ENCODE measurements around the gene SEC11C. TPM values are rescaled to one million over a fixed set of nuclear protein-coding genes. Genes with fewer than 3 reads are reported as not detected.

SEC11C gene
- total and polyA plus RNA-seq, 9 of the 15 experiments (the other 6 are each of a cell fraction or from before 2014, with no cell fraction given): 22.0 to 71.3 (median 36.5) TPM

GRCh38 chr18:59144483-59144882 lies 4.8 kb downstream of the SEC11C start:
- intact Hi-C loops (cut with micrococcal nuclease): no loop called here
- H3K4me3 ChIP-seq: no peak overlapping the region
- POLR2A ChIA-PET: no interaction called here

GRCh38 chr18:59145055-59145454 lies 5.4 kb downstream of the SEC11C start:
- intact Hi-C loops (cut with micrococcal nuclease) (no loop called here), in situ Hi-C loops (cut with MboI) (no loop called here)
- Histone ChIP-seq H3K27ac (ENCODE audit: extremely low read depth, low read depth, low read length) (no peak overlapping the region), H3K4me2 (ENCODE audit: insufficient read depth, low read length) (no peak overlapping the region), H4K20me1 (replicated peaks; ENCODE audit: control insufficient read depth, insufficient read depth, low read length) (no peaks in the 10 kb centered on the region), H3K4me1 (replicated peaks in 1 of 2; ENCODE audit: control insufficient read depth in 2 of 2, insufficient read depth in 2 of 2, low read length in 2 of 2) (peaks cover 0 to under 1% of the 10 kb centered on the region in 2 experiments; a peak in 2 of 5 replicates), H3K9me3 (replicated peaks; ENCODE audit: control insufficient read depth, insufficient read depth, low read depth, low read length) (no peaks in the 10 kb centered on the region), H3K36me3 (ENCODE audit: control insufficient read depth, insufficient read depth, low read length) (no peaks in the 10 kb centered on the region), H3K9me1 (ENCODE audit: control insufficient read depth, insufficient read depth, low read length) (no peaks in the 10 kb centered on the region), H3K4me3 (no peak overlapping the region), H3K9ac (ENCODE audit: insufficient read depth in 1 of 2, low read depth in 2 of 2, low read length in 2 of 2) (no peak overlapping the region), H2AFZ (ENCODE audit: low read depth, low read length) (no peak overlapping the region), H3K79me2 (ENCODE audit: control insufficient read depth, insufficient read depth, low read length) (no peaks in the 10 kb centered on the region), H3K27me3 (ENCODE audit: control insufficient read depth in 2 of 2, insufficient read depth in 2 of 2, low read length in 2 of 2) (no peaks in the 10 kb centered on the region)
- no peak for TF ChIP-seq SOX6 (IDR thresholded peaks at IDR 0.05)
- TF ChIP-seq ARHGAP35 (IDR thresholded peaks at IDR 0.05; ENCODE audit: partially characterized antibody): no peak
- no peak for TF ChIP-seq SNRNP70 (optimal IDR thresholded peaks at IDR 0.05; ENCODE audit: low read depth, low read length)
- TF ChIP-seq CCAR2 (IDR thresholded peaks at IDR 0.05; ENCODE audit: low read depth, low read length): no peak
- TF ChIP-seq ETV5 (CRISPR knock-in tag; IDR thresholded peaks at IDR 0.05; ENCODE audit: low read depth): no peak
- TF ChIP-seq RHOXF2B (CRISPR knock-in tag; conservative IDR thresholded peaks at IDR 0.05): no peak
- no peak for TF ChIP-seq MCM3 (IDR thresholded peaks at IDR 0.05)
- no peak for TF ChIP-seq ETS2 (tag; IDR thresholded peaks at IDR 0.05; ENCODE audit: borderline replicate concordance, poor library complexity, severe bottlenecking)
- TF ChIP-seq IRF9 (tag; IDR thresholded peaks at IDR 0.05): no peak
- TF ChIP-seq PATZ1 (CRISPR knock-in tag; IDR thresholded peaks at IDR 0.05; ENCODE audit: borderline replicate concordance): no peak
- no TSS peak for BruUV-seq (replicated peaks)
- ChIA-PET POLR2A (no interaction called here), CTCF (ENCODE audit: low intra/inter-chr PET ratio) (no interaction called here)
- ATAC-seq: no peak
- DNase-seq (ENCODE audit: extremely low read depth in 1 of 4, low spot score in 3 of 4): no peak
- WGBS (ENCODE audit: insufficient coverage, low coverage, missing lambda C conversion rate): 67% methylated on average over 4 of the region's 4 CpGs
- FAIRE-seq: no peak

More at GRCh38 chr18:59144483-59144882, 4.8 kb downstream of the SEC11C start:
- BruUV-seq (replicated peaks): no TSS peak
- CTCF ChIA-PET (ENCODE audit: low intra/inter-chr PET ratio): no interaction called here
- TF ChIP-seq E2F4 (CRISPR knock-in tag; IDR thresholded peaks at IDR 0.05; ENCODE audit: low read depth): no peak
- no peak for TF ChIP-seq ZNF778 (CRISPR knock-in tag; IDR thresholded peaks at IDR 0.05)
- no peak for TF ChIP-seq PHF21A (IDR thresholded peaks at IDR 0.05; ENCODE audit: borderline replicate concordance, low read depth)
- TF ChIP-seq ZNF354B (CRISPR knock-in tag; IDR thresholded peaks at IDR 0.05): no peak
- H3K79me2 ChIP-seq (ENCODE audit: control insufficient read depth, insufficient read depth, low read length): no peaks in the 10 kb centered on the region
- ATAC-seq (no peak), DNase-seq (ENCODE audit: extremely low read depth in 1 of 4, low spot score in 3 of 4) (no peak), FAIRE-seq (no peak)
- H3K36me3 ChIP-seq (ENCODE audit: control insufficient read depth, insufficient read depth, low read length): no peaks in the 10 kb centered on the region
- H3K4me2 ChIP-seq (ENCODE audit: insufficient read depth, low read length): no peak overlapping the region
- no peak overlapping the region for H3K27ac ChIP-seq (ENCODE audit: extremely low read depth, low read depth, low read length)
- H3K9me3 ChIP-seq (replicated peaks; ENCODE audit: control insufficient read depth, insufficient read depth, low read depth, low read length): no peaks in the 10 kb centered on the region
- in situ Hi-C loops (cut with MboI): no loop called here
- no peak overlapping the region for H3K9ac ChIP-seq (ENCODE audit: insufficient read depth in 1 of 2, low read depth in 2 of 2, low read length in 2 of 2)
- H3K9me1 ChIP-seq (ENCODE audit: control insufficient read depth, insufficient read depth, low read length): no peaks in the 10 kb centered on the region
- no peaks in the 10 kb centered on the region for H3K27me3 ChIP-seq (ENCODE audit: control insufficient read depth in 2 of 2, insufficient read depth in 2 of 2, low read length in 2 of 2)
- no peaks in the 10 kb centered on the region for H4K20me1 ChIP-seq (replicated peaks; ENCODE audit: control insufficient read depth, insufficient read depth, low read length)
- peaks cover 0 to 5% of the 10 kb centered on the region in 2 experiments; a peak in 2 of 5 replicates for H3K4me1 ChIP-seq (replicated peaks in 1 of 2; ENCODE audit: control insufficient read depth in 2 of 2, insufficient read depth in 2 of 2, low read length in 2 of 2)
- H2AFZ ChIP-seq (ENCODE audit: low read depth, low read length): no peak overlapping the region
